HG03025 (cell line): ENCODE measurements around the gene ANKRD31.
"Not testable (repeated sequence)": the region's sequence is repeated elsewhere in the genome, so short reads cannot be mapped to it uniquely, and the experiment has no call there.

Experiments
- ATAC-seq: cut with Tn5 transposase; IDR thresholded peaks from one replicate; pipeline ENCODE4 v1.9.1; 2021; ENCODE audit warnings: mild to moderate bottlenecking, moderate library complexity; ENCODE audit not compliant: unreplicated experiment, low FRiP score

ANKRD31 gene

GRCh38 chr5:75152860-75153259, 83.8 kb downstream of the ANKRD31 start:
- no peak for ATAC-seq

- ATAC-seq = no peak
These were observed 88.6 kb downstream of the ANKRD31 start for GRCh38 chr5:75148051-75148450.

GRCh38 chr5:75142566-75143136, 94.0 kb downstream of the ANKRD31 start:
- no peak for ATAC-seq

GRCh38 chr5:75140277-75140676, 96.4 kb downstream of the ANKRD31 start:
- ATAC-seq = no peak

- no peak for ATAC-seq
These were observed 98.0 kb downstream of the ANKRD31 start for GRCh38 chr5:75138689-75139088.

- no peak for ATAC-seq
These were observed 105.8 kb downstream of the ANKRD31 start for GRCh38 chr5:75130818-75131349.

GRCh38 chr5:75116856-75117255, 119.8 kb downstream of the ANKRD31 start:
- ATAC-seq = no peak

- ATAC-seq = not testable (repeated sequence)
These were observed 122.4 kb downstream of the ANKRD31 start for GRCh38 chr5:75114311-75114710.

- ATAC-seq = no peak
These were observed 123.1 kb downstream of the ANKRD31 start for GRCh38 chr5:75113354-75114113.

GRCh38 chr5:75108931-75109596, 127.6 kb downstream of the ANKRD31 start:
- no peak for ATAC-seq

GRCh38 chr5:75108515-75108914, 128.2 kb downstream of the ANKRD31 start:
- ATAC-seq = no peak

GRCh38 chr5:75095956-75096355, 140.7 kb downstream of the ANKRD31 start:
- not testable (repeated sequence) for ATAC-seq

- ATAC-seq = no peak
These were observed 145.1 kb downstream of the ANKRD31 start for GRCh38 chr5:75091597-75091996.

- ATAC-seq = no peak
These were observed 147.0 kb downstream of the ANKRD31 start for GRCh38 chr5:75089662-75090061.

GRCh38 chr5:75089137-75089536, 147.5 kb downstream of the ANKRD31 start:
- ATAC-seq = no peak

GRCh38 chr5:75088648-75089047, 148.0 kb downstream of the ANKRD31 start:
- ATAC-seq = no peak

- ATAC-seq = no peak
These were observed 155.2 kb downstream of the ANKRD31 start for GRCh38 chr5:75081510-75081909.

GRCh38 chr5:75079346-75079745, 157.3 kb downstream of the ANKRD31 start:
- ATAC-seq = not testable (repeated sequence)

- ATAC-seq = no peak
These were observed 158.7 kb downstream of the ANKRD31 start for GRCh38 chr5:75078027-75078426.

GRCh38 chr5:75072061-75072460, 164.6 kb downstream of the ANKRD31 start:
- no peak for ATAC-seq

- no peak for ATAC-seq
These were observed 165.6 kb downstream of the ANKRD31 start for GRCh38 chr5:75071100-75071499.
